Suprapubic skin (tissue), 4 donors: ENCODE measurements around the gene ADGRB3.

ENCODE experiments used
- CTCF ChIP-seq, 2 donors: fragments of 200-600 bp in 1 of 2; fragments of 450-650 bp in 1 of 2; sonication (generic) in 1 of 2; IDR thresholded peaks; one replicate each; pipeline ENCODE4 v1.5.1; 2016 to 2019; ENCODE audit warnings: antibody characterized with exemption in 2 of 2, mild to moderate bottlenecking in 1 of 2, moderate library complexity in 1 of 2
- POLR2A ChIP-seq, 2 donors: fragments of 450-650 bp; IDR thresholded peaks; one replicate each; pipeline ENCODE4 v1.6.1; 2017; ENCODE audit warnings: antibody characterized with exemption in 2 of 2, mild to moderate bottlenecking in 2 of 2, moderate library complexity in 2 of 2
- POLR2AphosphoS5 ChIP-seq, 3 donors: sonication (generic); formaldehyde crosslinking; IDR thresholded peaks; one replicate each; pipeline ENCODE4 v1.6.1; 2017; ENCODE audit warnings: antibody characterized with exemption in 3 of 3

GRCh38 chr6:68777956-68778355, 142.9 kb downstream of the ADGRB3 start:
- TF ChIP-seq POLR2A (IDR thresholded peaks at IDR 0.05) (no peak), CTCF (IDR thresholded peaks at IDR 0.05) (no peak), POLR2AphosphoS5 (IDR thresholded peaks at IDR 0.05) (no peak)
